Right lobe of liver (tissue), 6 donors: ENCODE data around the gene PCK1. TPM values are rescaled to one million over a fixed set of nuclear protein-coding genes. Genes with fewer than 3 reads are reported as not detected.

Experiments used
- ATAC-seq, 4 donors: fragments of 200-7000 bp; cut with Tn5 transposase; one replicate each; pipeline ENCODE4 v1.9.1; 2020; ENCODE audit warnings: mild to moderate bottlenecking in 4 of 4, moderate library complexity in 4 of 4
- DNase-seq, 3 donors: peaks; one replicate each; pipeline ENCODE4 v3.0.0-alpha.2; 2020
- H3K27ac ChIP-seq, 3 donors: fragments of 200-600 bp; one replicate each; pipeline ENCODE4 v1.8.0; 2022
- H3K27me3 ChIP-seq, 2 donors: fragments of 200-600 bp; one replicate each; pipeline ENCODE4 v1.8.0; 2022
- H3K36me3 ChIP-seq, 4 donors: fragments of 200-600 bp; sonication (generic) in 1 of 4; one replicate each; pipeline versions ENCODE4 v1.5.1 to v1.8.0; 2017 to 2022; ENCODE audit warnings: control low read depth in 1 of 4
- H3K4me1 ChIP-seq, 4 donors: fragments of 200-600 bp; sonication (generic) in 1 of 4; one replicate each; pipeline versions ENCODE4 v1.5.1 to v1.8.0; 2017 to 2022; ENCODE audit warnings: control low read depth in 1 of 4
- H3K4me3 ChIP-seq, 3 donors: fragments of 200-600 bp; one replicate each; pipeline ENCODE4 v1.8.0; 2022
- H3K9me3 ChIP-seq, 4 donors: fragments of 200-600 bp; sonication (generic) in 1 of 4; one replicate each; pipeline versions ENCODE4 v1.5.1 to v1.8.0; 2017 to 2022; ENCODE audit warnings: control low read depth in 1 of 4
- POLR2A ChIP-seq: fragments of 450-650 bp; IDR thresholded peaks from one replicate; pipeline ENCODE4 v1.6.1; 2017; ENCODE audit warnings: antibody characterized with exemption, mild to moderate bottlenecking
- WGBS: methylation state at CpG from one replicate; pipeline ENCODE4 v1.1.6; 2018; ENCODE audit warnings: low coverage, low lambda C conversion rate; ENCODE audit not compliant: insufficient coverage; ENCODE audit errors: missing lambda C conversion rate; 5-methylcytosine and 5-hydroxymethylcytosine counted together
- intact Hi-C, 2 donors: fragments of 100-400 bp; cut with DNase I; formaldehyde crosslinking; loops; one replicate each; pipeline versions ENCODE4 v1.11.2 to v1.14.1; 2022
- total RNA-seq, 6 experiments: library from RNA; depleted of rRNA in 2 of 6; stranded (reverse); fragments of >200 nt in 2 of 6; fragmentation: NEBNext Ultra II Directional in 3 of 6; extraction: Animal tissue kit (Norgen Biotek cat#: 25700) in 3 of 6; gene quantifications; one replicate each; pipeline versions ENCODE4 v1.1.0 to v1.2.4, GENCODE V29; 2016 to 2023
- TF ChIP-seq, protein P1 (sequence below), 4 donors: fragments of 200-600 bp in 3 of 4; fragments of 450-650 bp in 1 of 4; IDR thresholded peaks; one replicate each; pipeline versions ENCODE4 v1.5.1 to v1.8.0; 2016 to 2022; ENCODE audit warnings: antibody characterized with exemption in 4 of 4, mild to moderate bottlenecking in 2 of 4
- donor health status: DM: no; HTN: yes; CAD: no.
- donor health status: DM: no; HTN: no; CAD: no.
- donor health status: DM: no; HTN: no; CAD: no.
- donor health status: DM: no; HTN: yes; CAD: no.
- donor health status: DM: no; HTN: yes; CAD: no.

The PCK1 gene
- total RNA-seq, 6 experiments from 2014 or later = 187 to 1,757 (median 778) TPM

GRCh38 chr20:57590485-57591288 is 29.8 kb downstream of the PCK1 start:
- 93% methylated on average over 3 of the region's 18 CpGs for WGBS
- peaks cover 0 to 80% (median 39%) of the 10 kb centered on the region in 4 donors for H3K4me1 ChIP-seq
- intact Hi-C loops = loop anchor here (5.0 to 10.0 kb wide), 3 partner anchors 73 to 206 kb away; no protein-coding TSS in a partner anchor
- H3K36me3 ChIP-seq = no peaks in the 10 kb centered on the region
- H3K4me3 ChIP-seq = no peak overlapping the region
- H3K9me3 ChIP-seq = no peaks in the 10 kb centered on the region
- TF ChIP-seq POLR2A = no peak
- TF ChIP-seq, protein P1, sequence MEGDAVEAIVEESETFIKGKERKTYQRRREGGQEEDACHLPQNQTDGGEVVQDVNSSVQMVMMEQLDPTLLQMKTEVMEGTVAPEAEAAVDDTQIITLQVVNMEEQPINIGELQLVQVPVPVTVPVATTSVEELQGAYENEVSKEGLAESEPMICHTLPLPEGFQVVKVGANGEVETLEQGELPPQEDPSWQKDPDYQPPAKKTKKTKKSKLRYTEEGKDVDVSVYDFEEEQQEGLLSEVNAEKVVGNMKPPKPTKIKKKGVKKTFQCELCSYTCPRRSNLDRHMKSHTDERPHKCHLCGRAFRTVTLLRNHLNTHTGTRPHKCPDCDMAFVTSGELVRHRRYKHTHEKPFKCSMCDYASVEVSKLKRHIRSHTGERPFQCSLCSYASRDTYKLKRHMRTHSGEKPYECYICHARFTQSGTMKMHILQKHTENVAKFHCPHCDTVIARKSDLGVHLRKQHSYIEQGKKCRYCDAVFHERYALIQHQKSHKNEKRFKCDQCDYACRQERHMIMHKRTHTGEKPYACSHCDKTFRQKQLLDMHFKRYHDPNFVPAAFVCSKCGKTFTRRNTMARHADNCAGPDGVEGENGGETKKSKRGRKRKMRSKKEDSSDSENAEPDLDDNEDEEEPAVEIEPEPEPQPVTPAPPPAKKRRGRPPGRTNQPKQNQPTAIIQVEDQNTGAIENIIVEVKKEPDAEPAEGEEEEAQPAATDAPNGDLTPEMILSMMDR (IDR thresholded peaks at IDR 0.05) = no peak
- H3K27me3 ChIP-seq = no peaks in the 10 kb centered on the region
- H3K27ac ChIP-seq = peak overlapping the region; percentile 61 to 98 (median 96)
- DNase-seq (peak in 2 of 3 donors; percentile 18 to 50), ATAC-seq (no peak)

- DNase-seq = peak in 1 of 3 donors; percentile 64
- 90% methylated on average over 8 of the region's 15 CpGs for WGBS
- Histone ChIP-seq H3K27me3 (no peaks in the 10 kb centered on the region), H3K4me3 (no peak overlapping the region), H3K9me3 (no peaks in the 10 kb centered on the region), H3K36me3 (no peaks in the 10 kb centered on the region), H3K4me1 (peaks cover 0 to 72% (median 36%) of the 10 kb centered on the region in 4 donors), H3K27ac (peak overlapping the region in 2 of 3 donors; percentile 96 to 98)
- no peak for ATAC-seq
- intact Hi-C loops = loop anchor here (5.0 to 10.0 kb wide), 3 partner anchors 74 to 207 kb away; no protein-coding TSS in a partner anchor
- no peak for TF ChIP-seq POLR2A
- TF ChIP-seq, protein P1 (IDR thresholded peaks at IDR 0.05) = no peak
Measured at GRCh38 chr20:57591289-57592229, 30.6 kb downstream of the PCK1 start.

DNA sequence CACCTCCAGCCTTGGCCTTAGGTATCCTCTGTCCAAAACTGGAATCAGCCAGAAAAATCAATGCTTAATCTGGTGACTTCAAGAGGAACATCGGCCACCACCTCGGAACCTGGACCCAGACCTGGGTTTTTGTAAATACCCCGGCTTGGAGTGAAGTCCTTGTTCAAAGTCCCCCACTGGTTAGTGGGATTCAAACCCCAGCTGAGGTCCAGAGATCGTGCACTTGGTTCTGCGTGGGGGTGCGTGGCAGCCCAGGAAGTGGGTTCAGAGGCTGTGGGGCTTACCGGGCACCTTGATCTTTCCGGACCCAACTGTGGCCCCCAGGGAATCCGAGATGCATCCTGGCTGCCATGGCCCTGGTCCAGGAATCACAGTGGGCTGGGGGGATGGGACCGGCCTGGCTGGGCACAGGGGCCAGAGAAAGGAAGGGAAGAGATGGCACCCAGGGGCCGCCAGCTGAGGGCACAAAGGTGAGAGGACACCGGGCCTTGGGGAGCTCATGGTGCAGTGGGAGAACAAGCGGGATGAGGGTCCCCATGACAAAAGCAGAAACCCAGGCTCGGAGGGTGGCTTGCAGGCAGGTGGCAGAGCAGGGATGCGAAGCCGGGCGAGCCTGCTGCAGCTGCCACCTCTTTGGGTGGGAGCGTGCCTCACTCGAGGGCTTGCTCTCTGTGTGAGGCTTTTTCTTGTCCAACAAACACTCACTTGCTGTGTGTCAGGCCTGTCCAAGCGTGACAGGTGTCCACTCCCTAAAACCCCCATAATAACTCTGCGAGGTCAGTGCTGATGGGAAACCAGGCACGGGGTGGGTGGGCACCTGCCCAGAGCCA is 31.6 kb downstream of the PCK1 start:
- ATAC-seq (peak; percentile 21 to 36 (median 26)), DNase-seq (peak in 2 of 3 donors; percentile 76 to 77)
- Histone ChIP-seq H3K27me3 (no peaks in the 10 kb centered on the region), H3K4me3 (no peak overlapping the region), H3K4me1 (peaks cover 0 to 65% (median 32%) of the 10 kb centered on the region in 4 donors), H3K9me3 (no peaks in the 10 kb centered on the region), H3K27ac (peak overlapping the region in 2 of 3 donors; percentile 96 to 98), H3K36me3 (no peaks in the 10 kb centered on the region)
- TF ChIP-seq, protein P1 (IDR thresholded peaks at IDR 0.05) = no peak
- no peak for TF ChIP-seq POLR2A
- WGBS = 38% methylated on average over 3 of the region's 22 CpGs
- intact Hi-C loops = loop anchor here (5.0 to 10.0 kb wide), 3 partner anchors 75 to 208 kb away; no protein-coding TSS in a partner anchor
